ENCODE data around the gene IPCEF1. TPM values are rescaled to one million over a fixed set of nuclear protein-coding genes. Genes with fewer than 3 reads are reported as not detected.
A peak's percentile ranks its signal among the peaks of the same experiment; 100 is the strongest.
"Not testable (repeated sequence)": the region's sequence is repeated elsewhere in the genome, so short reads cannot be mapped to it uniquely, and the experiment has no call there.

IPCEF1 gene
- total RNA-seq, 1 donor from 2014 or later = 0.61 TPM

- no peak for DNase-seq
- H3K9me3 Mint-ChIP-seq (ENCODE audit: unreplicated experiment) = no peaks in the 10 kb centered on the region
- peaks cover 13% of the 10 kb centered on the region for H3K4me1 Mint-ChIP-seq (ENCODE audit: low read depth, unreplicated experiment)
- H3K27me3 Mint-ChIP-seq (ENCODE audit: unreplicated experiment) = no peaks in the 10 kb centered on the region
- no peaks in the 10 kb centered on the region for H3K36me3 Mint-ChIP-seq (ENCODE audit: unreplicated experiment)
- H3K27ac Mint-ChIP-seq (ENCODE audit: unreplicated experiment) = no peak overlapping the region
- TF ChIP-seq CTCF (IDR thresholded peaks at IDR 0.05; ENCODE audit: partially characterized antibody, unreplicated experiment) = no peak
- no peak overlapping the region for H3K4me3 Mint-ChIP-seq (ENCODE audit: unreplicated experiment)
Observed at GRCh38 chr6:154202958-154203357, 153.6 kb downstream of the IPCEF1 start.

GRCh38 chr6:154202339-154202738 is 154.3 kb downstream of the IPCEF1 start:
- H3K27ac Mint-ChIP-seq (ENCODE audit: unreplicated experiment) = no peak overlapping the region
- H3K4me1 Mint-ChIP-seq (ENCODE audit: low read depth, unreplicated experiment) = peaks cover 18% of the 10 kb centered on the region
- H3K4me3 Mint-ChIP-seq (ENCODE audit: unreplicated experiment) = no peak overlapping the region
- no peak for DNase-seq
- no peaks in the 10 kb centered on the region for H3K9me3 Mint-ChIP-seq (ENCODE audit: unreplicated experiment)
- H3K27me3 Mint-ChIP-seq (ENCODE audit: unreplicated experiment) = no peaks in the 10 kb centered on the region
- H3K36me3 Mint-ChIP-seq (ENCODE audit: unreplicated experiment) = no peaks in the 10 kb centered on the region
- TF ChIP-seq CTCF (IDR thresholded peaks at IDR 0.05; ENCODE audit: partially characterized antibody, unreplicated experiment) = no peak

DNA sequence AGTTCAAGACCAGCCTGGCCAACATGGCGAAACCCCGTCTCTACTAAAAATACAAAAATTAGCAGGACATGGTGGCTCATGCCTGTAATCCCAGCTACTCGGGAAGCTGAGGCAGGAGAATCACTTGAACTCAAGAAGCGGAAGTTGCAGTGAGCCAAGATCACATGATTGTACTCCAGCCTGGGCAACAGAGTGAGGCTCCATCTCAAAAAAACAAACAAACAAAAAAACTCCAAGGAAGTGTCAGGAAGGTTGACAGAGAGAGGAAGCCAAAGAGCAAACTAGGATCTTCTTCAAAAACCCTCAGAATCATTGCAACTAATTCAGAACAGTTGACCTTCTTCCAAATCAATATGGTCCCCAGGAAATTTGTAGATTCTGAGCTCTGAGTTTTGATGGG is 154.9 kb downstream of the IPCEF1 start:
- H3K4me3 Mint-ChIP-seq (ENCODE audit: unreplicated experiment) = not testable (repeated sequence)

GRCh38 chr6:154197196-154197860 is 159.3 kb downstream of the IPCEF1 start:
- H3K36me3 Mint-ChIP-seq (ENCODE audit: unreplicated experiment) = no peaks in the 10 kb centered on the region
- peak overlapping the region; percentile 57 for H3K27ac Mint-ChIP-seq (ENCODE audit: unreplicated experiment)
- H3K9me3 Mint-ChIP-seq (ENCODE audit: unreplicated experiment) = no peaks in the 10 kb centered on the region
- no peaks in the 10 kb centered on the region for H3K27me3 Mint-ChIP-seq (ENCODE audit: unreplicated experiment)
- peak overlapping the region; percentile 45 for H3K4me3 Mint-ChIP-seq (ENCODE audit: unreplicated experiment)
- H3K4me1 Mint-ChIP-seq (ENCODE audit: low read depth, unreplicated experiment) = peaks cover 20% of the 10 kb centered on the region
- no peak for DNase-seq
- no peak for TF ChIP-seq CTCF (IDR thresholded peaks at IDR 0.05; ENCODE audit: partially characterized antibody, unreplicated experiment)

More for the DNA sequence above, 154.9 kb downstream of the IPCEF1 start:
- H3K27me3 Mint-ChIP-seq (ENCODE audit: unreplicated experiment); DNase-seq; H3K27ac Mint-ChIP-seq (ENCODE audit: unreplicated experiment); H3K36me3 Mint-ChIP-seq (ENCODE audit: unreplicated experiment); H3K9me3 Mint-ChIP-seq (ENCODE audit: unreplicated experiment): not testable (repeated sequence)
- peaks cover 20% of the 10 kb centered on the region for H3K4me1 Mint-ChIP-seq (ENCODE audit: low read depth, unreplicated experiment)

GRCh38 chr6:154196333-154196885 is 160.2 kb downstream of the IPCEF1 start:
- no peaks in the 10 kb centered on the region for H3K27me3 Mint-ChIP-seq (ENCODE audit: unreplicated experiment)
- H3K36me3 Mint-ChIP-seq (ENCODE audit: unreplicated experiment) = no peaks in the 10 kb centered on the region
- no peaks in the 10 kb centered on the region for H3K9me3 Mint-ChIP-seq (ENCODE audit: unreplicated experiment)
- DNase-seq = no peak
- TF ChIP-seq CTCF (IDR thresholded peaks at IDR 0.05; ENCODE audit: partially characterized antibody, unreplicated experiment) = no peak
- H3K27ac Mint-ChIP-seq (ENCODE audit: unreplicated experiment) = peak overlapping the region; percentile 60
- H3K4me3 Mint-ChIP-seq (ENCODE audit: unreplicated experiment) = peak overlapping the region; percentile 50
- peaks cover 20% of the 10 kb centered on the region for H3K4me1 Mint-ChIP-seq (ENCODE audit: low read depth, unreplicated experiment)

All from glutamatergic neuron (in vitro differentiated cells).